Measurements from ENCODE around the gene HLA-DRB5.

GRCh38 chr6:32501016-32501415 is 29.1 kb downstream of the HLA-DRB5 start:
- TF ChIP-seq POLR2A (IDR thresholded peaks at IDR 0.05; ENCODE audit: control extremely low read depth in 1 of 2, low read depth in 2 of 2, low read length in 2 of 2) (no peak), TEAD4 (IDR thresholded peaks at IDR 0.05; ENCODE audit: low read depth, low read length) (no peak), SIX5 (IDR thresholded peaks at IDR 0.05; ENCODE audit: low read depth, low read length) (no peak), CHD2 (IDR thresholded peaks at IDR 0.05; ENCODE audit: low read length) (no peak), RFX5 (IDR thresholded peaks at IDR 0.05; ENCODE audit: borderline replicate concordance, low read depth, low read length) (no peak), CTCF (IDR thresholded peaks at IDR 0.05; ENCODE audit: control extremely low read depth in 1 of 3, insufficient read depth in 1 of 3, low read depth in 1 of 3, low read length in 3 of 3) (no peak), EZH2 (IDR thresholded peaks at IDR 0.05; ENCODE audit: low read depth, low read length, severe bottlenecking) (no peak), POU5F1 (IDR thresholded peaks at IDR 0.05; ENCODE audit: low read depth, low read length) (no peak), KDM1A (IDR thresholded peaks at IDR 0.05; ENCODE audit: borderline replicate concordance, low read length) (no peak), JUND (IDR thresholded peaks at IDR 0.05; ENCODE audit: low read length) (no peak)
- TF ChIP-seq, protein P1, sequence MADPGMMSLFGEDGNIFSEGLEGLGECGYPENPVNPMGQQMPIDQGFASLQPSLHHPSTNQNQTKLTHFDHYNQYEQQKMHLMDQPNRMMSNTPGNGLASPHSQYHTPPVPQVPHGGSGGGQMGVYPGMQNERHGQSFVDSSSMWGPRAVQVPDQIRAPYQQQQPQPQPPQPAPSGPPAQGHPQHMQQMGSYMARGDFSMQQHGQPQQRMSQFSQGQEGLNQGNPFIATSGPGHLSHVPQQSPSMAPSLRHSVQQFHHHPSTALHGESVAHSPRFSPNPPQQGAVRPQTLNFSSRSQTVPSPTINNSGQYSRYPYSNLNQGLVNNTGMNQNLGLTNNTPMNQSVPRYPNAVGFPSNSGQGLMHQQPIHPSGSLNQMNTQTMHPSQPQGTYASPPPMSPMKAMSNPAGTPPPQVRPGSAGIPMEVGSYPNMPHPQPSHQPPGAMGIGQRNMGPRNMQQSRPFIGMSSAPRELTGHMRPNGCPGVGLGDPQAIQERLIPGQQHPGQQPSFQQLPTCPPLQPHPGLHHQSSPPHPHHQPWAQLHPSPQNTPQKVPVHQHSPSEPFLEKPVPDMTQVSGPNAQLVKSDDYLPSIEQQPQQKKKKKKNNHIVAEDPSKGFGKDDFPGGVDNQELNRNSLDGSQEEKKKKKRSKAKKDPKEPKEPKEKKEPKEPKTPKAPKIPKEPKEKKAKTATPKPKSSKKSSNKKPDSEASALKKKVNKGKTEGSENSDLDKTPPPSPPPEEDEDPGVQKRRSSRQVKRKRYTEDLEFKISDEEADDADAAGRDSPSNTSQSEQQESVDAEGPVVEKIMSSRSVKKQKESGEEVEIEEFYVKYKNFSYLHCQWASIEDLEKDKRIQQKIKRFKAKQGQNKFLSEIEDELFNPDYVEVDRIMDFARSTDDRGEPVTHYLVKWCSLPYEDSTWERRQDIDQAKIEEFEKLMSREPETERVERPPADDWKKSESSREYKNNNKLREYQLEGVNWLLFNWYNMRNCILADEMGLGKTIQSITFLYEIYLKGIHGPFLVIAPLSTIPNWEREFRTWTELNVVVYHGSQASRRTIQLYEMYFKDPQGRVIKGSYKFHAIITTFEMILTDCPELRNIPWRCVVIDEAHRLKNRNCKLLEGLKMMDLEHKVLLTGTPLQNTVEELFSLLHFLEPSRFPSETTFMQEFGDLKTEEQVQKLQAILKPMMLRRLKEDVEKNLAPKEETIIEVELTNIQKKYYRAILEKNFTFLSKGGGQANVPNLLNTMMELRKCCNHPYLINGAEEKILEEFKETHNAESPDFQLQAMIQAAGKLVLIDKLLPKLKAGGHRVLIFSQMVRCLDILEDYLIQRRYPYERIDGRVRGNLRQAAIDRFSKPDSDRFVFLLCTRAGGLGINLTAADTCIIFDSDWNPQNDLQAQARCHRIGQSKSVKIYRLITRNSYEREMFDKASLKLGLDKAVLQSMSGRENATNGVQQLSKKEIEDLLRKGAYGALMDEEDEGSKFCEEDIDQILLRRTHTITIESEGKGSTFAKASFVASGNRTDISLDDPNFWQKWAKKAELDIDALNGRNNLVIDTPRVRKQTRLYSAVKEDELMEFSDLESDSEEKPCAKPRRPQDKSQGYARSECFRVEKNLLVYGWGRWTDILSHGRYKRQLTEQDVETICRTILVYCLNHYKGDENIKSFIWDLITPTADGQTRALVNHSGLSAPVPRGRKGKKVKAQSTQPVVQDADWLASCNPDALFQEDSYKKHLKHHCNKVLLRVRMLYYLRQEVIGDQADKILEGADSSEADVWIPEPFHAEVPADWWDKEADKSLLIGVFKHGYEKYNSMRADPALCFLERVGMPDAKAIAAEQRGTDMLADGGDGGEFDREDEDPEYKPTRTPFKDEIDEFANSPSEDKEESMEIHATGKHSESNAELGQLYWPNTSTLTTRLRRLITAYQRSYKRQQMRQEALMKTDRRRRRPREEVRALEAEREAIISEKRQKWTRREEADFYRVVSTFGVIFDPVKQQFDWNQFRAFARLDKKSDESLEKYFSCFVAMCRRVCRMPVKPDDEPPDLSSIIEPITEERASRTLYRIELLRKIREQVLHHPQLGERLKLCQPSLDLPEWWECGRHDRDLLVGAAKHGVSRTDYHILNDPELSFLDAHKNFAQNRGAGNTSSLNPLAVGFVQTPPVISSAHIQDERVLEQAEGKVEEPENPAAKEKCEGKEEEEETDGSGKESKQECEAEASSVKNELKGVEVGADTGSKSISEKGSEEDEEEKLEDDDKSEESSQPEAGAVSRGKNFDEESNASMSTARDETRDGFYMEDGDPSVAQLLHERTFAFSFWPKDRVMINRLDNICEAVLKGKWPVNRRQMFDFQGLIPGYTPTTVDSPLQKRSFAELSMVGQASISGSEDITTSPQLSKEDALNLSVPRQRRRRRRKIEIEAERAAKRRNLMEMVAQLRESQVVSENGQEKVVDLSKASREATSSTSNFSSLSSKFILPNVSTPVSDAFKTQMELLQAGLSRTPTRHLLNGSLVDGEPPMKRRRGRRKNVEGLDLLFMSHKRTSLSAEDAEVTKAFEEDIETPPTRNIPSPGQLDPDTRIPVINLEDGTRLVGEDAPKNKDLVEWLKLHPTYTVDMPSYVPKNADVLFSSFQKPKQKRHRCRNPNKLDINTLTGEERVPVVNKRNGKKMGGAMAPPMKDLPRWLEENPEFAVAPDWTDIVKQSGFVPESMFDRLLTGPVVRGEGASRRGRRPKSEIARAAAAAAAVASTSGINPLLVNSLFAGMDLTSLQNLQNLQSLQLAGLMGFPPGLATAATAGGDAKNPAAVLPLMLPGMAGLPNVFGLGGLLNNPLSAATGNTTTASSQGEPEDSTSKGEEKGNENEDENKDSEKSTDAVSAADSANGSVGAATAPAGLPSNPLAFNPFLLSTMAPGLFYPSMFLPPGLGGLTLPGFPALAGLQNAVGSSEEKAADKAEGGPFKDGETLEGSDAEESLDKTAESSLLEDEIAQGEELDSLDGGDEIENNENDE (IDR thresholded peaks at IDR 0.05; ENCODE audit: insufficient replicate concordance, low read length) = no peak
- TF ChIP-seq, protein P2, sequence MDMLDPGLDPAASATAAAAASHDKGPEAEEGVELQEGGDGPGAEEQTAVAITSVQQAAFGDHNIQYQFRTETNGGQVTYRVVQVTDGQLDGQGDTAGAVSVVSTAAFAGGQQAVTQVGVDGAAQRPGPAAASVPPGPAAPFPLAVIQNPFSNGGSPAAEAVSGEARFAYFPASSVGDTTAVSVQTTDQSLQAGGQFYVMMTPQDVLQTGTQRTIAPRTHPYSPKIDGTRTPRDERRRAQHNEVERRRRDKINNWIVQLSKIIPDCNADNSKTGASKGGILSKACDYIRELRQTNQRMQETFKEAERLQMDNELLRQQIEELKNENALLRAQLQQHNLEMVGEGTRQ (IDR thresholded peaks at IDR 0.05; ENCODE audit: low read length) = no peak
- TF ChIP-seq, protein P3, sequence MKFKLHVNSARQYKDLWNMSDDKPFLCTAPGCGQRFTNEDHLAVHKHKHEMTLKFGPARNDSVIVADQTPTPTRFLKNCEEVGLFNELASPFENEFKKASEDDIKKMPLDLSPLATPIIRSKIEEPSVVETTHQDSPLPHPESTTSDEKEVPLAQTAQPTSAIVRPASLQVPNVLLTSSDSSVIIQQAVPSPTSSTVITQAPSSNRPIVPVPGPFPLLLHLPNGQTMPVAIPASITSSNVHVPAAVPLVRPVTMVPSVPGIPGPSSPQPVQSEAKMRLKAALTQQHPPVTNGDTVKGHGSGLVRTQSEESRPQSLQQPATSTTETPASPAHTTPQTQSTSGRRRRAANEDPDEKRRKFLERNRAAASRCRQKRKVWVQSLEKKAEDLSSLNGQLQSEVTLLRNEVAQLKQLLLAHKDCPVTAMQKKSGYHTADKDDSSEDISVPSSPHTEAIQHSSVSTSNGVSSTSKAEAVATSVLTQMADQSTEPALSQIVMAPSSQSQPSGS (IDR thresholded peaks at IDR 0.05; ENCODE audit: low read length) = no peak
